ENCODE measurements around the gene HIP1R. TPM values are rescaled to one million over a fixed set of nuclear protein-coding genes. Genes with fewer than 3 reads are reported as not detected.

HIP1R gene
- total and polyA plus RNA-seq, 10 of the 15 experiments (the other 5 are each of a cell fraction or from before 2014, with no cell fraction given), result 0.18 to 27.7 (median 11.7) TPM

DNA sequence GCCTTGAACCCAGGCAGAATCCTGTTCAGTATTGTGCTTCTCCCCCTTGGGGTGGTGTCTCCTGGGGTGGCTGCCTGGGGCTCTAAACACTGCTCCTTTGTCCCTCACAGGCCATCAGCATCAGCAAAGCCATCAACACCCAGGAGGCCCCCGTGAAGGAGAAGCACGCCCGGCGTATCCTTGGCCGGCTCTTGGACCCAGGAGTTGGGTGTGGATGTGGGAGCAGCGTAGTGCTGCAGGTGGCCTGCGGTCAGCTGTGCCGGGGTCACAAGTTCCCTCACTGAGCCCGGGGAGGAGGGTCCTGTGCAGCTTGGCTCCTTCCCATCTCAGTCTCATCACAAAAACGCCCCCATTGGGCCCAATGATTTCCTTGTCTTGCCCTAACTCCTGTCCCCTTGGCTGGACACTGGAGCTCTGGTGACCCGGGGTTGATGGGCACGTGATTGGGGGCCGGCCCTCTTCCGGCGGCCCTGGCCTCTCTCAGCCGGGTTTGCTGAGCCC is 12.7 kb downstream of the HIP1R start (continued):
- TF ChIP-seq, protein P1, sequence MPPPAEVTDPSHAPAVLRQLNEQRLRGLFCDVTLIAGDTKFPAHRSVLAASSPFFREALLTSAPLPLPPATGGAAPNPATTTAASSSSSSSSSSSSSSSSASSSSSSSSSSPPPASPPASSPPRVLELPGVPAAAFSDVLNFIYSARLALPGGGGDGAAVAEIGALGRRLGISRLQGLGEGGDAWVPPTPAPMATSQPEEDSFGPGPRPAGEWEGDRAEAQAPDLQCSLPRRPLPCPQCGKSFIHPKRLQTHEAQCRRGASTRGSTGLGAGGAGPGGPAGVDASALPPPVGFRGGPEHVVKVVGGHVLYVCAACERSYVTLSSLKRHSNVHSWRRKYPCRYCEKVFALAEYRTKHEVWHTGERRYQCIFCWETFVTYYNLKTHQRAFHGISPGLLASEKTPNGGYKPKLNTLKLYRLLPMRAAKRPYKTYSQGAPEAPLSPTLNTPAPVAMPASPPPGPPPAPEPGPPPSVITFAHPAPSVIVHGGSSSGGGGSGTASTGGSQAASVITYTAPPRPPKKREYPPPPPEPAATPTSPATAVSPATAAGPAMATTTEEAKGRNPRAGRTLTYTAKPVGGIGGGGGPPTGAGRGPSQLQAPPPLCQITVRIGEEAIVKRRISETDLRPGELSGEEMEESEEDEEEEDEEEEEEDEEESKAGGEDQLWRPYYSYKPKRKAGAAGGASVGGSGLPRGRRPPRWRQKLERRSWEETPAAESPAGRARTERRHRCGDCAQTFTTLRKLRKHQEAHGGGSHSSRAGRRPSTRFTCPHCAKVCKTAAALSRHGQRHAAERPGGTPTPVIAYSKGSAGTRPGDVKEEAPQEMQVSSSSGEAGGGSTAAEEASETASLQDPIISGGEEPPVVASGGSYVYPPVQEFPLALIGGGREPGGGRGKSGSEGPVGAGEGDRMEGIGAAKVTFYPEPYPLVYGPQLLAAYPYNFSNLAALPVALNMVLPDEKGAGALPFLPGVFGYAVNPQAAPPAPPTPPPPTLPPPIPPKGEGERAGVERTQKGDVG (CRISPR knock-in tag; IDR thresholded peaks at IDR 0.05), result no peak
- TF ChIP-seq, protein P2, sequence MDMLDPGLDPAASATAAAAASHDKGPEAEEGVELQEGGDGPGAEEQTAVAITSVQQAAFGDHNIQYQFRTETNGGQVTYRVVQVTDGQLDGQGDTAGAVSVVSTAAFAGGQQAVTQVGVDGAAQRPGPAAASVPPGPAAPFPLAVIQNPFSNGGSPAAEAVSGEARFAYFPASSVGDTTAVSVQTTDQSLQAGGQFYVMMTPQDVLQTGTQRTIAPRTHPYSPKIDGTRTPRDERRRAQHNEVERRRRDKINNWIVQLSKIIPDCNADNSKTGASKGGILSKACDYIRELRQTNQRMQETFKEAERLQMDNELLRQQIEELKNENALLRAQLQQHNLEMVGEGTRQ (IDR thresholded peaks at IDR 0.05; ENCODE audit: borderline replicate concordance, low read depth, low read length), result no peak

DNA sequence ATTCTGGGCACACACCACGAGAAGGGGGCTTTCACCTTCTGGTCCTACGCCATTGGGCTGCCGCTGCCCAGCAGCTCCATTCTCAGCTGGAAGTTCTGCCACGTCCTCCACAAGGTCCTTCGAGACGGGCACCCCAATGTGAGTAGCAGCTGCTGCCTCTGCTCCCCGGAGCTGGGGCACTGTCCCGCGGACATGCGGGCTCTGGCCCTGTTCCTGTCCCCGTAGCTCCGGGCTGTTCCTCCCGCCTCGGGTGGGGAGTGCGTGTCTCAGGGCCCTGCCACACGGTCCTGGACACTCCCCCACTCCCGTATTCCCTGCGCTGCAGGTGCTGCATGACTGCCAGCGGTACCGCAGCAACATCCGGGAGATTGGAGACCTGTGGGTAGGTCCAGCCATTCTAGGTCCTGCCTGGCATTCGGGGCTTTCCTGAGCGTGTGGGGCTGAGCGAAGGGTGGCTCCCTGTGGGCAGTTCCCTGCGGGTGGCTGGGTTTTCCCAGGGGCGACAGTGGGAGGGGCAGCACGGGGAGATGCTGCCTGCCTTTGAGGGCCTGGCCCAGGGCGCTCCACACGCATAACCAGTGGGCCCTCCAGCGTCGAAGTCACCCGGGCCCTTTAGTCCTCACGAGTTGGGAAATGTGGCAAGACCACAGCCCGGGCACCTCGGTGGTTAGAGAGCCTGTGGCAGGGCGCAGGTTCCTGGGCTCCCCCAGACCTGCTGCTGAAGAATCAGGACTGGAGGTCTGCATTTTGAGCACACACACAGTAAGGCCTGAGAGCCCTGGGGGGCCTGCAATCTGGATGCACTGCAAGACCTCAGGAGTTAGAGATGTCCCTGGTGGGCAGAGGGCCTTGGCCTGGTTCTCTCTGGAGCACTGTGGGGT is 13.5 kb downstream of the HIP1R start:
- RAD21 ChIA-PET (ENCODE audit: unreplicated experiment), result no interaction called here
- H3K4me3 ChIP-seq, result no peak overlapping the region
- no peaks in the 10 kb centered on the region; a peak in 1 of 4 replicates for H3K27me3 ChIP-seq (replicated peaks in 1 of 2; ENCODE audit: control insufficient read depth in 2 of 2, insufficient read depth in 2 of 2, low read length in 1 of 2)
- no peaks in the 10 kb centered on the region for H4K20me1 ChIP-seq (ENCODE audit: control insufficient read depth, insufficient read depth)
- CTCF ChIA-PET, result interaction anchor here (1.5 kb wide), 1 partner anchor 55 kb away, joined by 5 read pairs; no protein-coding TSS in a partner anchor
- H3K36me3 ChIP-seq (ENCODE audit: control insufficient read depth in 2 of 2, insufficient read depth in 2 of 2, low read length in 1 of 2), result peaks cover 0 to 2% of the 10 kb centered on the region in 2 experiments; a peak in 2 of 4 replicates
- no peaks in the 10 kb centered on the region for H3K9me3 ChIP-seq (replicated peaks; ENCODE audit: control insufficient read depth, insufficient read depth, low read length)
- FAIRE-seq (no peak), DNase-seq (ENCODE audit: low read depth, low spot score) (no peak), ATAC-seq (no peak)
- intact Hi-C loops (cut with micrococcal nuclease; ENCODE audit: unreplicated experiment), result no loop called here
- H3K4me1 ChIP-seq (ENCODE audit: control insufficient read depth, insufficient read depth, low read length), result no peaks in the 10 kb centered on the region
- SMC1A ChIA-PET (ENCODE audit: uncharacterized antibody, unreplicated experiment), result no interaction called here
- no peak overlapping the region for H3K4me2 ChIP-seq (ENCODE audit: control insufficient read depth, insufficient read depth)
- WGBS (ENCODE audit: insufficient coverage, insufficient replicate concordance, low lambda C conversion rate, missing lambda C conversion rate), result 65% methylated on average over 36 of the region's 36 CpGs
- BruUV-seq (replicated peaks), result no TSS peak
- H3K27ac ChIP-seq (ENCODE audit: control insufficient read depth, insufficient read depth), result no peak overlapping the region
- H3K79me2 ChIP-seq (ENCODE audit: control insufficient read depth, insufficient read depth, low read length), result no peaks in the 10 kb centered on the region
- POLR2A ChIA-PET, result no interaction called here
- in situ Hi-C loops (cut with MboI), result no loop called here
- no peak overlapping the region for H3K9ac ChIP-seq (ENCODE audit: control insufficient read depth, insufficient read depth, low read length)
- no peak overlapping the region for H2AFZ ChIP-seq (ENCODE audit: control insufficient read depth, low read depth, low read length)
- TF ChIP-seq RELA (IDR thresholded peaks at IDR 0.05; ENCODE audit: borderline replicate concordance, partially characterized antibody), result no peak
- TF ChIP-seq TCF7 (IDR thresholded peaks at IDR 0.05; ENCODE audit: borderline replicate concordance), result no peak
- TF ChIP-seq, protein P3, sequence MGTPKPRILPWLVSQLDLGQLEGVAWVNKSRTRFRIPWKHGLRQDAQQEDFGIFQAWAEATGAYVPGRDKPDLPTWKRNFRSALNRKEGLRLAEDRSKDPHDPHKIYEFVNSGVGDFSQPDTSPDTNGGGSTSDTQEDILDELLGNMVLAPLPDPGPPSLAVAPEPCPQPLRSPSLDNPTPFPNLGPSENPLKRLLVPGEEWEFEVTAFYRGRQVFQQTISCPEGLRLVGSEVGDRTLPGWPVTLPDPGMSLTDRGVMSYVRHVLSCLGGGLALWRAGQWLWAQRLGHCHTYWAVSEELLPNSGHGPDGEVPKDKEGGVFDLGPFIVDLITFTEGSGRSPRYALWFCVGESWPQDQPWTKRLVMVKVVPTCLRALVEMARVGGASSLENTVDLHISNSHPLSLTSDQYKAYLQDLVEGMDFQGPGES (IDR thresholded peaks at IDR 0.05), result no peak
- no peak for TF ChIP-seq NBN (IDR thresholded peaks at IDR 0.05)
- no peak for TF ChIP-seq MYC (IDR thresholded peaks at IDR 0.05; ENCODE audit: insufficient read depth, insufficient read length, insufficient replicate concordance, low read length, severe bottlenecking)
- TF ChIP-seq EZH2 (IDR thresholded peaks at IDR 0.05; ENCODE audit: borderline replicate concordance, control insufficient read depth, low read depth, low read length), result no peak
- TF ChIP-seq SREBF1 (IDR thresholded peaks at IDR 0.05; ENCODE audit: low read length), result no peak
- TF ChIP-seq WRNIP1 (IDR thresholded peaks at IDR 0.05; ENCODE audit: borderline replicate concordance, low read depth, low read length), result no peak
- no peak for TF ChIP-seq BRCA1 (IDR thresholded peaks at IDR 0.05; ENCODE audit: low read depth, low read length)
- TF ChIP-seq LARP7 (IDR thresholded peaks at IDR 0.05), result no peak
- TF ChIP-seq POLR2A (IDR thresholded peaks at IDR 0.05; ENCODE audit: low read depth, low read length), result no peak
- TF ChIP-seq RCOR1 (conservative IDR thresholded peaks at IDR 0.05; ENCODE audit: low read depth, low read length), result no peak
- no peak for TF ChIP-seq GABPA (IDR thresholded peaks at IDR 0.05; ENCODE audit: low read depth)
- no peak for TF ChIP-seq POLR2AphosphoS2 (IDR thresholded peaks at IDR 0.05; ENCODE audit: low read depth, low read length)
- TF ChIP-seq SUPT20H (IDR thresholded peaks at IDR 0.05; ENCODE audit: borderline replicate concordance, control insufficient read depth, low read depth, low read length), result no peak

Measured in GM12878 (cell line).